Ovary (tissue), 3 donors: ENCODE data around the gene MAPT.

Experiments used
- POLR2A ChIP-seq: fragments of 450-650 bp; IDR thresholded peaks from one replicate; pipeline ENCODE4 v1.6.1; 2017; ENCODE audit warnings: antibody characterized with exemption, mild to moderate bottlenecking, moderate library complexity
- TF ChIP-seq, protein P1 (sequence below), 3 donors: fragments of 450-650 bp in 2 of 3; fragments of 200-600 bp in 1 of 3; IDR thresholded peaks; one replicate each; pipeline versions ENCODE4 v1.5.1 to v1.8.0; 2016 to 2022; ENCODE audit warnings: antibody characterized with exemption in 3 of 3, mild to moderate bottlenecking in 1 of 3
- donor health status: DM: no; HTN: no; CAD: no.

DNA sequence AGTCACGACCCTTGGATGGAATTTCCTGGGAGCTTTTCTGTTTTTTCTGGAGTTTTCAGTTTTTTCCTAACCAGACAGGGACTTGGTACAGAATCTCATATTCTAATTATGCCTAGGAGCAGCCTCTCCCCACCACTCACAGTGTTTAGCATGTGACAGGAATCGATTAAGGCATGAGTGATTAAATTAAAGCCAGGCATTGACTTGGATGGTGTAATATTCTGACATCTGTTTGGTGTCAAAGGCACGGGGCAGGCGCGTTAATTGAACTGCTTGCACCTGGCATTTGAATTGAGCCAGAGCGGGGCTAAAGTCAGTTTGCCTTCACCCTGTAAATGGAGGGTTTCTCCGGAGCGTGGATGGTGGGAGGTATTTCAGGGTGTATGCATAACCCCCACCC is 11.9 kb downstream of the MAPT start:
- TF ChIP-seq, protein P1, sequence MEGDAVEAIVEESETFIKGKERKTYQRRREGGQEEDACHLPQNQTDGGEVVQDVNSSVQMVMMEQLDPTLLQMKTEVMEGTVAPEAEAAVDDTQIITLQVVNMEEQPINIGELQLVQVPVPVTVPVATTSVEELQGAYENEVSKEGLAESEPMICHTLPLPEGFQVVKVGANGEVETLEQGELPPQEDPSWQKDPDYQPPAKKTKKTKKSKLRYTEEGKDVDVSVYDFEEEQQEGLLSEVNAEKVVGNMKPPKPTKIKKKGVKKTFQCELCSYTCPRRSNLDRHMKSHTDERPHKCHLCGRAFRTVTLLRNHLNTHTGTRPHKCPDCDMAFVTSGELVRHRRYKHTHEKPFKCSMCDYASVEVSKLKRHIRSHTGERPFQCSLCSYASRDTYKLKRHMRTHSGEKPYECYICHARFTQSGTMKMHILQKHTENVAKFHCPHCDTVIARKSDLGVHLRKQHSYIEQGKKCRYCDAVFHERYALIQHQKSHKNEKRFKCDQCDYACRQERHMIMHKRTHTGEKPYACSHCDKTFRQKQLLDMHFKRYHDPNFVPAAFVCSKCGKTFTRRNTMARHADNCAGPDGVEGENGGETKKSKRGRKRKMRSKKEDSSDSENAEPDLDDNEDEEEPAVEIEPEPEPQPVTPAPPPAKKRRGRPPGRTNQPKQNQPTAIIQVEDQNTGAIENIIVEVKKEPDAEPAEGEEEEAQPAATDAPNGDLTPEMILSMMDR (IDR thresholded peaks at IDR 0.05), result no peak
- no peak for TF ChIP-seq POLR2A
